Thyroid gland (tissue), 4 donors: ENCODE results near the gene SLC25A41.

ENCODE experiments used
- POLR2A ChIP-seq, 2 donors: fragments of 450-650 bp; IDR thresholded peaks; one replicate each; pipeline ENCODE4 v1.6.1; 2017; ENCODE audit warnings: antibody characterized with exemption in 2 of 2, mild to moderate bottlenecking in 2 of 2, moderate library complexity in 1 of 2
- TF ChIP-seq, protein P1 (sequence below), 6 experiments: fragments of 200-600 bp in 3 of 6; fragments of 450-650 bp in 3 of 6; sonication (generic) in 3 of 6; IDR thresholded peaks; one replicate each; pipeline ENCODE4 v1.5.1; 2016 to 2019; ENCODE audit warnings: antibody characterized with exemption in 6 of 6, mild to moderate bottlenecking in 2 of 6, inconsistent platforms in 1 of 6, moderate library complexity in 1 of 6

DNA sequence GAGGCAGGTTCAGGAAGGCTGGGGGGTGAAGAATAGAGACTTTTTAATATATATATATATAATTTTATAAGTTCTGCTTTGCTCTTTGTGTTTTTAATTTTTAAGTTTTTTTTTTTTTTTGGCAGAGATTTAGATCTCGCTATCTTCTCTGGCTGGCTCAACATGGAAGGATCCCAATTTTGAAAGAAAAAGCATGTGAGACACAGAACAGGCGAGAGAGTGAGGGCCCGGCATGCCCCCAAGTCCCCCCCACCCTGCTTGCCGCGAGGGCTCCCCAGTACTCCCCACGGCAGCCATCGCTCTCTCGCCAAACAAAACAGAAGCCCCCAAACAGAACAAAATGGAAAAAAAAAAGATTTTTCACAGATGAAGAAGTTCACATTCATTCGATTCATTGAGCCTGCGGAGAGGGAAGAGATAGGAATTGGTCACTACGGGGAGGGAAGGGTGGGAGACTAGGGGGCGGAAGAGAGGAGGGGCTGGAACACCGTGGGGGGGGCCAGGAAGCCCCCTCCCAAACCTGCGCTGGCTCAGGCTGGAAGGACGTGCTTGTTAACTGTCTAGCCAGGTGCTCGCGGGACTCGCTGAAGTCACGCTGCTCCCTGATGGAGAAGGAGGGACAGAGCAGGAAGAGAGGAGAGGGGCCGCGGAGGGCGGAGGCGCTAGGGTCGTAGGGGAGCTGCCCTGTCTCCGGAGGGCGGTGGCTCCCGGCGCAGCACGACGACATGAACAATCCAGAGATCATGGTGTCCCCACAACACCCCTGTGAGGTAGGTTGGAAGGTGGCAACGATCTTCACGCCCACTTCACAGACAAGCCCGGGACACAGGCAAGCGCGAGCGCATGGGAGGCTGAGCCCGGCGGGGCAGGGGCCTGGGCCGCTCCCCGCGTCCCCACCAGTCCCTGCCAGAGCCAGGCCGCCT is 19.6 kb downstream of the SLC25A41 start:
- TF ChIP-seq, protein P1, sequence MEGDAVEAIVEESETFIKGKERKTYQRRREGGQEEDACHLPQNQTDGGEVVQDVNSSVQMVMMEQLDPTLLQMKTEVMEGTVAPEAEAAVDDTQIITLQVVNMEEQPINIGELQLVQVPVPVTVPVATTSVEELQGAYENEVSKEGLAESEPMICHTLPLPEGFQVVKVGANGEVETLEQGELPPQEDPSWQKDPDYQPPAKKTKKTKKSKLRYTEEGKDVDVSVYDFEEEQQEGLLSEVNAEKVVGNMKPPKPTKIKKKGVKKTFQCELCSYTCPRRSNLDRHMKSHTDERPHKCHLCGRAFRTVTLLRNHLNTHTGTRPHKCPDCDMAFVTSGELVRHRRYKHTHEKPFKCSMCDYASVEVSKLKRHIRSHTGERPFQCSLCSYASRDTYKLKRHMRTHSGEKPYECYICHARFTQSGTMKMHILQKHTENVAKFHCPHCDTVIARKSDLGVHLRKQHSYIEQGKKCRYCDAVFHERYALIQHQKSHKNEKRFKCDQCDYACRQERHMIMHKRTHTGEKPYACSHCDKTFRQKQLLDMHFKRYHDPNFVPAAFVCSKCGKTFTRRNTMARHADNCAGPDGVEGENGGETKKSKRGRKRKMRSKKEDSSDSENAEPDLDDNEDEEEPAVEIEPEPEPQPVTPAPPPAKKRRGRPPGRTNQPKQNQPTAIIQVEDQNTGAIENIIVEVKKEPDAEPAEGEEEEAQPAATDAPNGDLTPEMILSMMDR (IDR thresholded peaks at IDR 0.05), result no peak
- no peak for TF ChIP-seq POLR2A (IDR thresholded peaks at IDR 0.05)
